Measurements from ENCODE around the gene CYP2A13. TPM values are rescaled to one million over a fixed set of nuclear protein-coding genes. Genes with fewer than 3 reads are reported as not detected.
"Not testable (repeated sequence)": the region's sequence is repeated elsewhere in the genome, so short reads cannot be mapped to it uniquely, and the experiment has no call there.

CYP2A13 gene
- polyA plus RNA-seq, 1 donor, result not detected

- DNase-seq, result not testable (repeated sequence)
Measured at GRCh38 chr19:41120929-41121911, 33.0 kb downstream of the CYP2A13 start.

DNA sequence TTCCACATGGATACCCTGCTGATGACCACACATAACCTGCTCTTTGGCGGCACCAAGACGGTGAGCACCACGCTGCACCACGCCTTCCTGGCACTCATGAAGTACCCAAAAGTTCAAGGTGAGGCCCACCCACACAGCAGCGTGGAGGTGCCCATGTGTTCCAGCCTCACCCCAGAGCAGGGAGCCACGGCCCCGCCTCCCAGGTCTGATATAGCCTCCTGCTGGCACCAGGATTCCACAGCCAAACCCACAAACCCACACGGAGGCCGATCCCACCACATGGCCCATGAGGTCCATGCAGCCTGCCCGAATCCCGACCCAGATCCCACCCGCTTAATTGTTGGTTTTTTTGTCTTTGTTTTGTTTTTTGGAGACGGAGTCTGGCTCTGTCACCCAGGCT is 34.6 kb downstream of the CYP2A13 start:
- not testable (repeated sequence) for DNase-seq

DNA sequence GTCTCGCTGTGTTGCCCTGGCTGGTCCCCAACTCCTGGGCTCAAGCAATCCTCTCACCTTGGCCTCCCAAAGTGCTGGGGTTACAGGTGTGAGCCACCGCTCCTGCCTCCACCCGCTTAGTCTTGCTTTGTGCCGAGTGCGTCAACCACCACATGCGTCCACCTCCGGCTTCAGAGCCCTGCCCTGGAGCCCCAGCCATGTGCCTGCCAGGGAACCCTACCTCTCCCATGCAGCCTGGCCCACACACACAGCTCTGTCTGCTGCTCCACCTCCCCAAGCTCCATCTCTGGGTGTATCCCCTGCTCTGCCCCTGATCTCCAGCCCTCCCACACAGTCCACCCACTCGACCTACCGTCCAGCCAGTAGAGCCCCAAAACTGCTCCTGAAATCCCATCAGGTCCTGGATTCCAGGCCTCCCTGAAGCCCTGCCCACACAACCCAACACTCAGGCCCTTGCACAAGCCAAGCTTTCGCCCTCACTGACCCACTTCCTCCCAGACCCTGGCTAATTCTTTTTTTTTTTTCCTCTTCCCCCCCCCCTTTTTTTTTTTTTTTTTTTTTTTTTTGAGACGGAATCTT is 35.6 kb downstream of the CYP2A13 start:
- no peak for DNase-seq

- peak; percentile 3 for DNase-seq
Measured at GRCh38 chr19:41126765-41127203, 38.5 kb downstream of the CYP2A13 start.

GRCh38 chr19:41127362-41127761 is 39.1 kb downstream of the CYP2A13 start:
- DNase-seq, result not testable (repeated sequence)

DNA sequence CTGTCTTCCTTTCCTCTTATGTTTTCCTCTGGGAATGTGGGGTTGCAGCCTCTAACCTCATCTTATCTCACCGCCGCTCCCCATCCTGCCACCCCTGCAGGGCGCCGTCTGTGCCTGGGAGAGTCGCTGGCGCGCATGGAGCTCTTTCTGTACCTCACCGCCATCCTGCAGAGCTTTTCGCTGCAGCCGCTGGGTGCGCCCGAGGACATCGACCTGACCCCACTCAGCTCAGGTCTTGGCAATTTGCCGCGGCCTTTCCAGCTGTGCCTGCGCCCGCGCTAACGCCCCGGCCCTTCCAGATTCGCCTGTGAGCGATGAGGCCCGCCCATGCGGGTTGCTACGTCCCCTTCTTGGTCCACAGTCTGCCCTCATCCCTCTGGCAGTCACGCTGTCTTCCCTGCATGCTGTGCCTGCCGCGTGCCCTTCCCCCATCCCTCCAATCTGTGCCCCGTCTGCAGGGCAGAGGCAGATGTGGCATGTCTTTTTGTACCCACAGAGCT is 39.6 kb downstream of the CYP2A13 start:
- peak; percentile 27 for DNase-seq

DNA sequence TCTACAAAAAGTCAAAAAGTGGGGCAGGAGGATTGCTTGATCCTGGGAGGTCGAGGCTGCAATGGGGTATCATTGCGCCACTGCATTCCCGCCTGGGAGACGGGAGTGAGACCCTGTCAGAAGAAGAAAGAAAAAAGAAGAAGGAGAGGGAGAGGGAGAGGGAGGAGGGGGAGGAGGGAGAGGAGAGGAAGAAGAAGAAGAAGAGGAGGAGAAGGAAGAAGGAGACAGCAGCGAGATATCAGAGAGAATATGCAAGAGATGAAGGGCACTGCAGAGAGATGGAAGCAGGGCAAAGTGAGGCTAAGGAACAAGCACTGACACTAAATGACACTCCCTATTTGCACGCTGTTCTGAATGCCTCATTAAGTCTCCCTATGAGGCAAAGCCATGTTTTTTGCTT is 40.4 kb downstream of the CYP2A13 start:
- DNase-seq, result no peak

DNA sequence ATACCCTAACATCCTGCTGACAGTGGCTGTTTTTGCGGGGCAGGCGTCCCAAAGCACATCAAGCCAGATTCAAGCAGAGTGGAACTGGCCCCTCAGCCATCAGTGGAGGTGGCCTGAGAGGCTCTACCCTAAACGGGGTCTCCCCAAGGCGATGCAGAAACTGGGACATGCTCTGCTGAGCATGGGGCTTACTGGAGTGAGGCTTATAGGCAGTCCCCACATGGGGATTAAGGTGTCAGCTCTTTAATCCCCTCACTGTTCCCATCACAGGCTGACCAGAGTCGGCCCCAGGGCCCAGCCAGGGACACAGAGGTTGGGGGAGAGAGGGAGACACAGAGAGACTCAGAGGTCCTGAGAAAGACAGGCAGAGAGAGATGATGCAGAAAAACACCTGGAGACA is 42.9 kb downstream of the CYP2A13 start:
- DNase-seq, result no peak

- no peak for DNase-seq
Measured at GRCh38 chr19:41133260-41133659, 45.0 kb downstream of the CYP2A13 start.

DNA sequence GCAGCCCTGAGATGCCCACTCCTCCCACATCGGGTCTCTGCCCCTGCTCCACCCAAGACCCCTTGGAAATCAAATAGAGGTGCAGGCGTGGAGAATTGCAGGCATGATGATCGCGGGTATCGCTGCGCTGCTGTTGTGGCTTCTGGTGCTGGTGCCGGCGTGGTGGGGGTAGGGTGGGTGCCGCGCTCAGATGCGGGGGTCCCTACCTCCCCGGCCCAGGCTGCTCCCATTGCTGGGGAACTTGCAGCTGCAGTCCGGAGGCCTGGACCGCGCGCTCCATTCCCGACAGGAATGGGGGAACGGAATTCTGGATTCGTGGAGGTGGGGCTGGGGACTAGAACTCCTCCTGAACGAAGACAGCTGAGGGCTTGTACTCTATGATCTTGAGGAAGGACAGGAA is 46.4 kb downstream of the CYP2A13 start:
- no peak for DNase-seq

- DNase-seq, result peak; percentile 60
Measured at GRCh38 chr19:41135390-41136384, 47.4 kb downstream of the CYP2A13 start.

DNA sequence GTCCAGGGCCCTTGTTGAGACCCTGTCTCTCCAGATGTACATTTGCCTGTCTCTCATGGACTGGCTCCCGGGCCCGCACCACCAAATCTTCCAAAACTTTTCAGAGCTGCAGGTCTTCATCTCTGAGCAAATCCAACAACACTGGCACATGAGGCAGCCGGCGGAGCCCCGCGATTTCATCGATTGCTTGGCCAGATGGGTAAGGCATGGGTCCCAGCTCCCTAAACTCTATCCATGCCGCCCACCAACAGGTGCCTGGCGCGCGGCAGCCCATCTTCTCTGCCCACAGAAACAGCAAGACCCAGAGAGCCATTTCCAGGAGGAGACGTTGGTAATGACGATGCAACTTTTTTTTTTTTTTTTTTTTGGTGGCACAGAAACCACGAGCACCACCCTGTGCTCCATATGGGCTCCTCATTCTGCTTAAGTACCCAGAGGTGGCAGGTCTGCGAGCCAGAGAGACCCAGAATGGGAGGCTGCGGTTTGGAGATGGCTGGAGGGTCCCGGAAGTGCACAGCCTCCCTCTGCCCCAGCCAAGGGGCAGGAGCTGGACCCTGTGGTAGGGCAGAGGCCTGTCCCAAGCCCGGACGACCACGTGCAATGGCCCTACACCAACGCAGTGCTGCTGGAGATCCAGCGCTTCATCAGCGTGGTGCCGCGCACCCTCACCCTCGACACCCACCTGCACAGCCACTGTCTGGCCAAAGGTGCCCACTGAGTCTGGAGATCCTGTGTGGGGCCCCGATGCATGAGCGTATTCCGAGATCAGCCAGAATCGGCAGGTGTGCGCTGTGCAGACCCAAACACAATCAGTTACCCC is 48.6 kb downstream of the CYP2A13 start:
- no peak for DNase-seq

GRCh38 chr19:41144403-41144802 is 56.2 kb downstream of the CYP2A13 start:
- peak; percentile 18 for DNase-seq

Other genes with a start within 250 kb of the CYP2A13 start
- gene CYP2A6, start 238.0 kb upstream of the CYP2A13 start, polyA plus RNA-seq (ENCODE audit: insufficient read length), result 0.35 TPM
- 0.40 TPM for gene CYP2A7, start 206.2 kb upstream of the CYP2A13 start, polyA plus RNA-seq (ENCODE audit: insufficient read length)
- 3.6 TPM for gene CYP2B6, start 97.2 kb upstream of the CYP2A13 start, polyA plus RNA-seq (ENCODE audit: insufficient read length)
- gene CYP2F1, start 26.0 kb downstream of the CYP2A13 start, polyA plus RNA-seq (ENCODE audit: insufficient read length), result 0.28 TPM
- 0.52 TPM for gene CYP2S1, start 104.8 kb downstream of the CYP2A13 start, polyA plus RNA-seq (ENCODE audit: insufficient read length)
- 35.4 TPM for gene AXL, start 130.8 kb downstream of the CYP2A13 start, polyA plus RNA-seq (ENCODE audit: insufficient read length)
- 214 TPM for gene HNRNPUL1, start 175.9 kb downstream of the CYP2A13 start, polyA plus RNA-seq (ENCODE audit: insufficient read length)
- gene CCDC97, start 221.7 kb downstream of the CYP2A13 start, polyA plus RNA-seq (ENCODE audit: insufficient read length), result 31.0 TPM

Measured in left kidney (tissue), 2 donors.